ENCODE measurements around the gene PCDHGA8.
"Not testable (repeated sequence)": the region's sequence is repeated elsewhere in the genome, so short reads cannot be mapped to it uniquely, and the experiment has no call there.

PCDHGA8 gene

DNA sequence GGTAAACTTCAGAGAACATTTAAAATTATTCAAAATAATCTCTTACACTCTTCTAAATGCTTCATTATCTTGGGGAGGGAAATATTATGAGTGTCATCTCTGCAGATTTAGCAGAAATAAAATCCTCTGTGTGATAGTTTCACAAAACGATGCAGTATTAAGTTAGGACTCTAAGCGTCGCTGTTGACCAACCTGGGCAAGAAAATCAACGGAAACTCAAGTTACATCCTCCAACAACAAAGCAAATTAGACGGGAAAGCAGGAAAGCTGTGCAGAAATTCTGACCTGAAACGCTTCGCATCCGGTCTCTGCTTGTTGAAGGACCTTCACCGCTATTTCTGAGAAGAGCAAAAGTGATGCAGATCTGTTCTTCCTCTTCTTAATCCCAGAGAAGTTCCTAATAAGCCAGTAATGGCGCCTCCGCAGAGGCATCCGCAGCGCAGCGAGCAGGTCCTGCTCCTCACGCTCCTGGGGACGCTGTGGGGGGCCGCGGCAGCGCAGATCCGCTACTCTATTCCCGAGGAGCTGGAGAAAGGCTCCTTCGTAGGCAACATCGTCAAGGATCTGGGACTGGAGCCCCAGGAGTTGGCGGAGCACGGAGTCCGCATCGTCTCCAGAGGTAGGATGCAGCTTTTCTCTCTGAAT is 18.6 kb upstream of the PCDHGA8 start, which contains the start of gene PCDHGA6:
TSS of gene PCDHGA6 (plus strand) at position 219 of the 645 bp plus-strand sequence. CDS start at position 412, 193 bp downstream.
- Histone ChIP-seq H3K27ac (ENCODE audit: low read depth, low read length) (no peak within 1 kb of the TSS), H3K9me2 (replicated peaks; ENCODE audit: control insufficient read depth, low read length) (no peaks in the 10 kb centered on the region), H3K36me3 (ENCODE audit: control insufficient read depth, low read length) (peaks cover 62% of the 10 kb centered on the region), H3F3A (ENCODE audit: control insufficient read depth, insufficient read depth) (no peaks in the 10 kb centered on the region), H3K4me2 (ENCODE audit: low read length) (no peak within 1 kb of the TSS), H3K9me3 (ENCODE audit: control insufficient read depth, insufficient read depth, low read length) (peaks cover 60% of the 10 kb centered on the region), H3K4me3 (ENCODE audit: low read length) (no peak within 1 kb of the TSS), H3K4me1 (ENCODE audit: control insufficient read depth, low read length) (peaks cover 16% of the 10 kb centered on the region), H4K20me1 (ENCODE audit: control insufficient read depth, insufficient read depth, low read depth, low read length) (no peaks in the 10 kb centered on the region), H3K27me3 (ENCODE audit: control insufficient read depth, low read length) (no peaks in the 10 kb centered on the region), H3K79me2 (ENCODE audit: control insufficient read depth, low read length) (peaks cover 31% of the 10 kb centered on the region)
- TF ChIP-seq EZH2phosphoT487 (IDR thresholded peaks at IDR 0.05; ENCODE audit: borderline replicate concordance, low read length) = no peak
- TF ChIP-seq, protein P1, sequence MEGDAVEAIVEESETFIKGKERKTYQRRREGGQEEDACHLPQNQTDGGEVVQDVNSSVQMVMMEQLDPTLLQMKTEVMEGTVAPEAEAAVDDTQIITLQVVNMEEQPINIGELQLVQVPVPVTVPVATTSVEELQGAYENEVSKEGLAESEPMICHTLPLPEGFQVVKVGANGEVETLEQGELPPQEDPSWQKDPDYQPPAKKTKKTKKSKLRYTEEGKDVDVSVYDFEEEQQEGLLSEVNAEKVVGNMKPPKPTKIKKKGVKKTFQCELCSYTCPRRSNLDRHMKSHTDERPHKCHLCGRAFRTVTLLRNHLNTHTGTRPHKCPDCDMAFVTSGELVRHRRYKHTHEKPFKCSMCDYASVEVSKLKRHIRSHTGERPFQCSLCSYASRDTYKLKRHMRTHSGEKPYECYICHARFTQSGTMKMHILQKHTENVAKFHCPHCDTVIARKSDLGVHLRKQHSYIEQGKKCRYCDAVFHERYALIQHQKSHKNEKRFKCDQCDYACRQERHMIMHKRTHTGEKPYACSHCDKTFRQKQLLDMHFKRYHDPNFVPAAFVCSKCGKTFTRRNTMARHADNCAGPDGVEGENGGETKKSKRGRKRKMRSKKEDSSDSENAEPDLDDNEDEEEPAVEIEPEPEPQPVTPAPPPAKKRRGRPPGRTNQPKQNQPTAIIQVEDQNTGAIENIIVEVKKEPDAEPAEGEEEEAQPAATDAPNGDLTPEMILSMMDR (IDR thresholded peaks at IDR 0.05; ENCODE audit: low read depth, low read length, poor library complexity, severe bottlenecking) = no peak

DNA sequence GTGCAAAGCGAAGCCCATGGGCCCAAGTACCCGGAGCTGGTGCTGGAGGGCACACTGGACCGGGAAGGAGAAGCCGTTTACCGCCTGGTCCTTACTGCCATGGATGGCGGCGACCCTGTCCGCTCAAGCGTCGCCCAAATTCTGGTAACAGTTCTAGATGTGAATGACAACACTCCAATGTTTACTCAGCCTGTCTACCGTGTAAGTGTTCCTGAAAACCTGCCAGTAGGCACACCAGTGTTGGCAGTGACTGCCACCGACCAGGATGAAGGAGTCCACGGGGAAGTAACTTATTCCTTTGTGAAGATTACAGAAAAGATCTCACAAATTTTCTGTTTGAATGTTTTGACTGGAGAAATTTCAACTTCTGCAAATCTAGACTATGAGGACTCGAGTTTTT is 17.8 kb upstream of the PCDHGA8 start:
- Histone ChIP-seq H3K4me1 (ENCODE audit: control insufficient read depth, low read length) (peaks cover 9% of the 10 kb centered on the region), H3K4me3 (ENCODE audit: low read length) (no peak overlapping the region), H3K4me2 (ENCODE audit: low read length) (no peak overlapping the region), H3K36me3 (ENCODE audit: control insufficient read depth, low read length) (peaks cover 64% of the 10 kb centered on the region), H3K79me2 (ENCODE audit: control insufficient read depth, low read length) (peaks cover 31% of the 10 kb centered on the region), H3K9me3 (ENCODE audit: control insufficient read depth, insufficient read depth, low read length) (peaks cover 60% of the 10 kb centered on the region), H4K20me1 (ENCODE audit: control insufficient read depth, insufficient read depth, low read depth, low read length) (no peaks in the 10 kb centered on the region), H3K9me2 (replicated peaks; ENCODE audit: control insufficient read depth, low read length) (no peaks in the 10 kb centered on the region), H3F3A (ENCODE audit: control insufficient read depth, insufficient read depth) (no peaks in the 10 kb centered on the region), H3K27ac (ENCODE audit: low read depth, low read length) (no peak overlapping the region), H3K27me3 (ENCODE audit: control insufficient read depth, low read length) (no peaks in the 10 kb centered on the region)
- TF ChIP-seq, protein P1 (IDR thresholded peaks at IDR 0.05; ENCODE audit: low read depth, low read length, poor library complexity, severe bottlenecking) = no peak
- no peak for TF ChIP-seq EZH2phosphoT487 (IDR thresholded peaks at IDR 0.05; ENCODE audit: borderline replicate concordance, low read length)

DNA sequence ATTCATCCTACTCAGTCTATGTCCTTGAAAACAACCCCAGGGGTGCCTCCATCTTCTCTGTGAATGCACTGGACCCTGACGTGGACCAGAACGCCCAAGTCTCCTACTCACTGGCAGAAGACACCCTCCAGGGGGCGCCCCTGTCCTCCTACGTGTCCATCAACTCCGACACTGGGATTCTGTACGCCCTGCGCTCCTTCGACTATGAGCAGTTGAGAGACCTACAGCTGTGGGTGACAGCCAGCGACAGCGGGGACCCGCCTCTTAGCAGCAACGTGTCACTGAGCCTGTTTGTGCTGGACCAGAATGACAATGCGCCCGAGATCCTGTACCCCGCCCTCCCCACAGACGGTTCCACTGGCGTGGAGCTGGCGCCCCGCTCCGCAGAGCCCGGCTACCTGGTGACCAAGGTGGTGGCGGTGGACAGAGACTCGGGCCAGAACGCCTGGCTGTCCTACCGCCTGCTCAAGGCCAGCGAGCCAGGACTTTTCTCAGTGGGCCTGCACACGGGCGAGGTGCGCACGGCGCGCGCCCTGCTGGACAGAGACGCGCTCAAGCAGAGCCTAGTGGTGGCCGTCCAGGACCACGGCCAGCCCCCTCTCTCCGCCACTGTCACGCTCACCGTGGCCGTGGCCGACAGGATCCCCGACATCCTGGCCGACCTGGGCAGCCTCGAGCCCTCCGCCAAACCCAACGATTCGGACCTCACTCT is 16.8 kb upstream of the PCDHGA8 start:
- not testable (repeated sequence) for H3F3A ChIP-seq (ENCODE audit: control insufficient read depth, insufficient read depth); H3K4me3 ChIP-seq (ENCODE audit: low read length); H3K27ac ChIP-seq (ENCODE audit: low read depth, low read length); H4K20me1 ChIP-seq (ENCODE audit: control insufficient read depth, insufficient read depth, low read depth, low read length); H3K9me2 ChIP-seq (replicated peaks; ENCODE audit: control insufficient read depth, low read length); H3K4me1 ChIP-seq (ENCODE audit: control insufficient read depth, low read length); H3K4me2 ChIP-seq (ENCODE audit: low read length); H3K27me3 ChIP-seq (ENCODE audit: control insufficient read depth, low read length)
- H3K79me2 ChIP-seq (ENCODE audit: control insufficient read depth, low read length) = peaks cover 25% of the 10 kb centered on the region
- H3K36me3 ChIP-seq (ENCODE audit: control insufficient read depth, low read length) = peaks cover 59% of the 10 kb centered on the region
- H3K9me3 ChIP-seq (ENCODE audit: control insufficient read depth, insufficient read depth, low read length) = peaks cover 56% of the 10 kb centered on the region

Data from DOHH2 (cell line).